ENCODE measurements around the gene CD163. TPM values are rescaled to one million over a fixed set of nuclear protein-coding genes. Genes with fewer than 3 reads are reported as not detected.
"Not testable (repeated sequence)": the region's sequence is repeated elsewhere in the genome, so short reads cannot be mapped to it uniquely, and the experiment has no call there.

CD163 gene
- total RNA-seq, 1 donor from 2014 or later = not detected

DNA sequence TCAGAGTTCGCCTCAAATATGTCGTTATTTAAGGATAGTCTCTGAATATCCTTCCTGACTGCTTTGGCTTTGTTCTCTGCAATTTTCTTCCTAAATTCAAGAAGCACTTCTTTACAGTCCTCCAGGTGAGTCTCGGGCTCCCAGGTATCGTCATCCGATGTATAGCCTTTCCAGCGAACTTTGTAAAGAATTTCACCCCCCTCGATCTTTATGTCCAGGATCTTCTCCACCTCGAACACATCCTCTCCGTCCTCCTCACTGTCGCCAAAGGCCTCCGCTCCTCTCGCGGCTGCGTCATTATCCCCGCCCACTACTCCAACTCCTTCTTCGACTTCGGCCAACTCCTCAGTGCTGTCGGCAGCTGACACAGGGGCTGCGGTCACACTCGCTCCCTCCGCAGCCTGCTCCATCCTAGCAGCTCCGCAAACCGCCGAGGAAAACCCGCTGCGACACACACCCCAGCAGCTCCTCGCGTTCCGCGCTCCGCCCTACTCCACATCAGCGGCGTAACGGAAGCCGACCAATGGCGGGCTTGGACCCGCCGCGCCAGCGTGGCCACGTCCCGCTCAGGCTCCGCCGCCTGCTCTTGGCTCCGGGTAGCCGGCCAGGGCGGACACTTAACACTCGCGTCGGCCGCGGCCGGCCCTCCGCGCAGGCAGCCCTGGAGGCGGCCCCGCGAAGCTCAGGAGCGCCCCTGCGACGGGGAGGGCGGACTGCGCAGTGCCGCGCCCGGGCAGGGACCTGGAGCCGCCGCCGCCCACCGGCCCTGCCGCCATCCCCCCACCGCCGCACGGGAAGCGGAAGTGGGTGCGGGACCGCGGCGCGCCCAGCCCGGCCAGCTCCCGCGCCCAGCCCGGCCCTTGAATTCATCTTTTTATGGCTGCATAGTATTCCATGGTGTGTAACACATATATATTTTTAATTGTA lies 63.7 kb downstream of the CD163 start:
- Mint-ChIP-seq H3K36me3 (ENCODE audit: low read depth) (peaks cover 14% of the 10 kb centered on the region), H3K4me3 (peak overlapping the region; percentile 80), H3K4me1 (peaks cover 5% of the 10 kb centered on the region), H3K9me3 (peaks cover 15% of the 10 kb centered on the region), H3K27me3 (ENCODE audit: low read depth) (peaks cover 28% of the 10 kb centered on the region), H3K27ac (ENCODE audit: unreplicated experiment) (peak overlapping the region; percentile 76)
- peak; percentile 63 for DNase-seq (ENCODE audit: low read depth, low spot score)
- TF ChIP-seq, protein P1, sequence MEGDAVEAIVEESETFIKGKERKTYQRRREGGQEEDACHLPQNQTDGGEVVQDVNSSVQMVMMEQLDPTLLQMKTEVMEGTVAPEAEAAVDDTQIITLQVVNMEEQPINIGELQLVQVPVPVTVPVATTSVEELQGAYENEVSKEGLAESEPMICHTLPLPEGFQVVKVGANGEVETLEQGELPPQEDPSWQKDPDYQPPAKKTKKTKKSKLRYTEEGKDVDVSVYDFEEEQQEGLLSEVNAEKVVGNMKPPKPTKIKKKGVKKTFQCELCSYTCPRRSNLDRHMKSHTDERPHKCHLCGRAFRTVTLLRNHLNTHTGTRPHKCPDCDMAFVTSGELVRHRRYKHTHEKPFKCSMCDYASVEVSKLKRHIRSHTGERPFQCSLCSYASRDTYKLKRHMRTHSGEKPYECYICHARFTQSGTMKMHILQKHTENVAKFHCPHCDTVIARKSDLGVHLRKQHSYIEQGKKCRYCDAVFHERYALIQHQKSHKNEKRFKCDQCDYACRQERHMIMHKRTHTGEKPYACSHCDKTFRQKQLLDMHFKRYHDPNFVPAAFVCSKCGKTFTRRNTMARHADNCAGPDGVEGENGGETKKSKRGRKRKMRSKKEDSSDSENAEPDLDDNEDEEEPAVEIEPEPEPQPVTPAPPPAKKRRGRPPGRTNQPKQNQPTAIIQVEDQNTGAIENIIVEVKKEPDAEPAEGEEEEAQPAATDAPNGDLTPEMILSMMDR (conservative IDR thresholded peaks at IDR 0.05) = peak; percentile 53

DNA sequence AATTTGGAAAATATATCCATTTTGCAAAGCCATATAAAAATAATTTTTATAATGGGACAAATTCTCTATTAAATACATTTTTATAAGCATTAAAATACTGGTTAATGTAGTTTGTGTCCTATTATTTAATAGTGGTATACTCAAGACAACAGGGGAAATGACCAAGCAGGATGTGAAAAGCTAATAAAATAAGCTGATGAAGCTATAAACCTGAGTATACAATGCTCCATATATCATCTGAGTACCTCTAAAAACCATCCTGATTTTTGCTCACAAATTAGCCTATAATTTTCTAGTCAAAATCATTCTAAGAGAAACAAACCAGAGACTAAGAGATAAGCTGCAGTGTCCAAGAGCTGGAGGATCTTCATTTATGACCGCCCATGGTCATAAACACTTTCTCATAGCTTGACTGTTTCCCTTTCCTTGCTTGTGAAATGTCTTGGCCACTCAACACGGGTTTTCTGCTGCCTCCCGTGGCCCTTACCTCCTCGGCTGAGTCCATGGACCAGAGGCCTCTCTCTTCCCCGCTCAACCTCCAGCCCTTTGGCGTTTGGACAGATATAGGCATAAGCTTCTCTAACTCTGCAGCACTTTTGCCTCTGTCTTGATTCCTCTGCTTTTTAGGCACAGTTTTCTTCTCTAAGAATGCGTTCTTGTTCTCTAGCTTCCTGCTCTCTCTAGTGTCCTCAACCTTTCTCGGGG lies 65.1 kb downstream of the CD163 start:
- Mint-ChIP-seq H3K9me3 (peaks cover 15% of the 10 kb centered on the region), H3K27me3 (ENCODE audit: low read depth) (peaks cover 28% of the 10 kb centered on the region), H3K36me3 (ENCODE audit: low read depth) (peaks cover 14% of the 10 kb centered on the region)
- not testable (repeated sequence) for H3K4me3 Mint-ChIP-seq; H3K27ac Mint-ChIP-seq (ENCODE audit: unreplicated experiment); DNase-seq (ENCODE audit: low read depth, low spot score); H3K4me1 Mint-ChIP-seq

DNA sequence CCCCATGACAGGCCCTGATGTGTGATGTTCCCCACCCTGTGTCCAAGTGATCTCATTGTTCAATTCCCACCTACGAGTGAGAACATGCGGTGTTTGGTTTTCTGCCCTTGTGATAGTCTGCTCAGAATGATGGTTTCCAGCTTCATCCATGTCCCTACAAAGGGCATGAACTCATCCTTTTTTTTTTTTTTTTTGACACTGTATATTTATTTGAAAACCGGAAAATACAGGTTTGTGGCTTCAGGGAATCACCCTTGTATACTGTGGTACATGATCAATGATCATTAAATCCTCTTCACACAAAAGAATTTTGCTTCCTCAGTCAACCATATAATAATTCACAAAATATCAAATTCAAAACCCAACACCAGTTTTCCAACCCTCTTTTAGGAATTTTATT lies 66.1 kb downstream of the CD163 start:
- peaks cover 26% of the 10 kb centered on the region for H3K27me3 Mint-ChIP-seq (ENCODE audit: low read depth)
- not testable (repeated sequence) for H3K4me3 Mint-ChIP-seq; DNase-seq (ENCODE audit: low read depth, low spot score); H3K4me1 Mint-ChIP-seq; H3K27ac Mint-ChIP-seq (ENCODE audit: unreplicated experiment)
- peaks cover 15% of the 10 kb centered on the region for H3K9me3 Mint-ChIP-seq
- H3K36me3 Mint-ChIP-seq (ENCODE audit: low read depth) = peaks cover 14% of the 10 kb centered on the region

DNA sequence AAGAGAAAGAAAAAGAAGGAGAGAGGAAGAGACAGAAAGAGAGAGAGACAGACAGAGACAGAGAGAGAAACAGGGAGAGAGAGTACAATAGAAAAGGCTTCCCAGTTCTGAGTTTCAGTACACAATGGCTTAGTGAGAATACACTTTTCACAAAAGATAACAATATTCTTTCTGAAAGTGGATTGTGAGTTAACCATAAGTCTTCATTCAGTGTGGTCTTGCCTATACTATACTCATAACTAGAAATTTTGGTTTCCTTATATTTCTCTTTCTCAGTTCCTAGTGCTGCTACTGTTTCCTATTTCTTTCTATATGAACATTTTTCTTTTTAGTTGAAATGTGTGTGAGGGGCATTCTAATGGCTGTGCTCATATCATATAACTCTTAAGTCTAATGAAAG lies 68.9 kb downstream of the CD163 start:
- Mint-ChIP-seq H3K27ac (ENCODE audit: unreplicated experiment) (no peak overlapping the region), H3K4me3 (no peak overlapping the region), H3K36me3 (ENCODE audit: low read depth) (peaks cover 9% of the 10 kb centered on the region), H3K27me3 (ENCODE audit: low read depth) (peaks cover 25% of the 10 kb centered on the region), H3K9me3 (peaks cover 13% of the 10 kb centered on the region), H3K4me1 (peaks cover 2% of the 10 kb centered on the region)
- TF ChIP-seq, protein P1 (conservative IDR thresholded peaks at IDR 0.05) = no peak
- no peak for DNase-seq (ENCODE audit: low read depth, low spot score)

DNA sequence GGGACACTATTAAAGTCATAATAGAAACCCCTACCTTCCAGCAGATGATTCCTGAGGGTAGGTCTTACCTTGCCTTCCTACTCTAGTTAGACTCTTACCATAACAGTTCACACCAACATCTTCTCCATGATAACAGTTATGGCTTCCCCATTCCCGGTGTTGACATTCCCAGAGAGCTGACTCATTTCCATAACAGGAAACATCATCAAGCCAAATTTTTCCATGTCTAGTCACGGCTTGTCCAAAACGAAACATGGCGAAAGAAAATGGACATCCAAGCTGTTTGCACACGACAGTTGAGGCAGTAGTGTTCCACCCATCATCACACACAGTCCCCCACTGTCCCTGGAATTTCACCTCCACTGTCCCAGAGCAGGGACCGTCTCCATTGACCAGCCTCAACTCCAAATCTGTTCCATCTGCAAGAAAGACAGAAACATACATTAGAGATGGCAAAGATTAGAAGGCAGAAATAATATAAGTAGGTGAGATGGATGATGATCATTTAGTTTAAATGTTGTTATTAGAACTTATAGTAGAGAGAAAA lies 70.2 kb downstream of the CD163 start:
- peaks cover 3% of the 10 kb centered on the region for H3K9me3 Mint-ChIP-seq
- no peak overlapping the region for H3K27ac Mint-ChIP-seq (ENCODE audit: unreplicated experiment)
- TF ChIP-seq, protein P1 (conservative IDR thresholded peaks at IDR 0.05) = no peak
- H3K36me3 Mint-ChIP-seq (ENCODE audit: low read depth) = no peaks in the 10 kb centered on the region
- no peaks in the 10 kb centered on the region for H3K4me1 Mint-ChIP-seq
- H3K4me3 Mint-ChIP-seq = no peak overlapping the region
- H3K27me3 Mint-ChIP-seq (ENCODE audit: low read depth) = peaks cover 14% of the 10 kb centered on the region
- DNase-seq (ENCODE audit: low read depth, low spot score) = no peak

DNA sequence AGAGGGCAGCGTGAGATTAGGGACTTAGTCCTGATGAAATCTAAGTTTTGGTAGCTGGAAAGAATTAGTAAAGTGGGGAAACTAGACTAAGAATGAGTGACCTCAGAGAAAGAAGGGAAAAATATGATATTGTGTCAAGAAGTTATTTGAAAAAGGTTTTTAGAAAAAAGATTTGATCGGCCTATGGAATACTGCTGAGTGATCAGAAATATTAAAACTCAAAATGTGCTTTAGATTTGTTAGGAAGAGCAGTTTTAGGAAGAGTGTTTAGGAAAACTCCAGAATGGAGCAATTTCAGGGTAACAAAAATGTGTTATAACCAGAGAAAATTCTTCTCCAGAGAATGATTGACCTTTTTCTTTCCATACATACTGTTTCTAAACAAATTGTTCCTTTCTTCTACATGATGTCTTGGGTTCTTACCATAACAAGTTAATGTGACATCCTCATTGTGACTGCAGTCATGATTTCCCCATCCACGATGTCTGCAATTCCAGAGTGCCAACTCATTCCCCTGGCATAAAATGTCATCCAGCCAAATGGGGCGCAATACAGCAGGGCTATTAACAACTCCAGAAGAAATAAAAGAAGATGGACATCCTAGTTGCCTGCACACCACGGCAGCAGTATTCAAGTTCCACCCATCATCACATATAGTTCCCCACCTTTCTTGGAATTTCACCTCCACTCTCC lies 71.4 kb downstream of the CD163 start:
- H3K4me3 Mint-ChIP-seq = no peak overlapping the region
- no peaks in the 10 kb centered on the region for H3K4me1 Mint-ChIP-seq
- no peak for DNase-seq (ENCODE audit: low read depth, low spot score)
- TF ChIP-seq, protein P1 (conservative IDR thresholded peaks at IDR 0.05) = no peak
- peaks cover 11% of the 10 kb centered on the region for H3K27me3 Mint-ChIP-seq (ENCODE audit: low read depth)
- no peaks in the 10 kb centered on the region for H3K36me3 Mint-ChIP-seq (ENCODE audit: low read depth)
- H3K27ac Mint-ChIP-seq (ENCODE audit: unreplicated experiment) = no peak overlapping the region
- H3K9me3 Mint-ChIP-seq = no peaks in the 10 kb centered on the region

All from neural crest cell (in vitro differentiated cells).